Activated CD4-positive, alpha-beta memory T cell treated with anti-CD3 and anti-CD28 coated beads, Interleukin-2, amount 10 ng/mL, durations not matched to agents 7 days and 5 days (primary cell): Measurements from ENCODE around the gene SPDYE1. TPM values are rescaled to one million over a fixed set of nuclear protein-coding genes. Genes with fewer than 3 reads are reported as not detected.
"Not testable (repeated sequence)": the region's sequence is repeated elsewhere in the genome, so short reads cannot be mapped to it uniquely, and the experiment has no call there.

Experiments
- CTCF ChIA-PET: fragments of 350-600 bp; sonication (Branson Sonifier 250); formaldehyde crosslinking; loops from one replicate; lab custom pipeline; 2021; ENCODE audit warnings: antibody characterized with exemption, inconsistent platforms; lab: Charles Lee
- POLR2A ChIA-PET: fragments of 350-600 bp; sonication (Branson Sonifier 250); formaldehyde crosslinking; loops from one replicate; lab custom pipeline; 2021; ENCODE audit warnings: antibody characterized with exemption; lab: Charles Lee
- DNase-seq: peaks from one replicate; pipeline ENCODE4 v3.0.0-alpha.2; 2020
- H3K27ac Mint-ChIP-seq: one replicate; pipeline ENCODE4 v1.8.0; 2021; ENCODE audit warnings: mild to moderate bottlenecking, mixed read lengths
- H3K27me3 Mint-ChIP-seq: one replicate; pipeline ENCODE4 v1.8.0; 2021; ENCODE audit warnings: mixed read lengths
- H3K36me3 Mint-ChIP-seq: one replicate; pipeline ENCODE4 v1.8.0; 2021; ENCODE audit warnings: low read depth, mixed read lengths
- H3K4me1 Mint-ChIP-seq: one replicate; pipeline ENCODE4 v1.8.0; 2021; ENCODE audit warnings: mixed read lengths
- H3K4me3 Mint-ChIP-seq: one replicate; pipeline ENCODE4 v1.8.0; 2021; ENCODE audit warnings: mild to moderate bottlenecking, mixed read lengths
- H3K9me3 Mint-ChIP-seq: one replicate; pipeline ENCODE4 v1.8.0; 2021; ENCODE audit warnings: mixed read lengths
- total RNA-seq, 2 experiments: library from RNA; stranded (reverse); gene quantifications; one replicate each; pipeline ENCODE4 v1.2.3, GENCODE V29; 2021

Gene SPDYE1, protein sequence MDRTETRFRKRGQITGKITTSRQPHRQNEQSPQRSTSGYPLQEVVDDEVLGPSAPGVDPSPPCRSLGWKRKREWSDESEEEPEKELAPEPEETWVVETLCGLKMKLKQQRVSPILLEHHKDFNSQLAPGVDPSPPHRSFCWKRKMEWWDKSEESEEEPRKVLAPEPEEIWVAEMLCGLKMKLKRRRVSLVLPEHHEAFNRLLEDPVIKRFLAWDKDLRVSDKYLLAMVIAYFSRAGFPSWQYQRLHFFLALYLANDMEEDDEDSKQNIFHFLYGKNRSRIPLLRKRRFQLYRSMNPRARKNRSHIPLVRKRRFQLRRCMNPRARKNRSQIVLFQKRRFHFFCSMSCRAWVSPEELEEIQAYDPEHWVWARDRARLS
- not detected for total RNA-seq

DNA sequence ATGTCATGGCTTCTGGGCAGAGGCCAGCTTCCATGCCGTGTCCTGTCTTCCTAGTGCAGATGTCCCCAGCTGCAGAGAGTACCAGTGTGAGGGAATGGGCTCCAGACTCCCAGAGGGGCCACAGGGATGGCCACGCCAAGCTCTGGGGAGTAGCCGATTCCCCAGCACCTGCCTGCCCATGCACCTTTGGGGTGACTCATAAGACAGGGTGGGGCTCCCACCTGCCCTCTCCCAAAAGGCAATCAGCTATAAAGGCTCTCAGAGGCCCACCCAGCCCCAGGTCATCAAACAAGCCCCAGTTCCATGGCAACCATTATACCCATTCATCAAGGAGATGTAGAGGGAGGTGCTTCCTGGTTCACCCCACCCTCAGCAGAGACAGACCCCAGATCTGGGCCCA, at the start of gene SPDYE1:
Gene SPDYE1, plus strand, starts transcription at position 366 of the 400 bp plus-strand sequence. CDS start 2,053 bp downstream, outside the sequence.
- H3K36me3 Mint-ChIP-seq, H3K9me3 Mint-ChIP-seq, H3K4me3 Mint-ChIP-seq, DNase-seq, CTCF ChIA-PET, POLR2A ChIA-PET, H3K4me1 Mint-ChIP-seq, H3K27me3 Mint-ChIP-seq, H3K27ac Mint-ChIP-seq: not testable (repeated sequence)

DNA sequence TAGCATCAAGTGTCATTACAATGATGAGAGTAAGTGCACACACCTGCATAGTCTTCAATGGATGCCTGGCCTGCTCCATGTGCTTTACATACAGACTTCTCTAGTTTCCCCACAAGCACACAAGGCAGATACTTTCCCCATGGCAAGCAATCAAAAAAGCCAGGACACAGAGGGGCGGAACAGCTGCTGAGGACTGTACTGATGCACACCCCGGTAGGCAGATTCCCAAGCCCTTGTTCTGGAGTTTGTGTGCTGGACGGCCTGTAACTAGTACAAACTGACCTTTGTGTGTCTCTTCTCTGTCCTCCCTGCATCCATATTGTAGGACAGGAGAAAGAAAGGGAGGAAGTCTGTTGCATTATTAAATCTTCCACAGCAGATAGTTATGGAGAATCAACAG, 45.7 kb upstream of the SPDYE1 start:
- ChIA-PET CTCF (no interaction called here), POLR2A (no interaction called here)
- Mint-ChIP-seq H3K4me3 (no peak overlapping the region), H3K9me3 (no peaks in the 10 kb centered on the region), H3K27me3 (no peaks in the 10 kb centered on the region), H3K4me1 (peaks cover 5% of the 10 kb centered on the region), H3K27ac (no peak overlapping the region), H3K36me3 (peaks cover 3% of the 10 kb centered on the region)
- no peak for DNase-seq

DNA sequence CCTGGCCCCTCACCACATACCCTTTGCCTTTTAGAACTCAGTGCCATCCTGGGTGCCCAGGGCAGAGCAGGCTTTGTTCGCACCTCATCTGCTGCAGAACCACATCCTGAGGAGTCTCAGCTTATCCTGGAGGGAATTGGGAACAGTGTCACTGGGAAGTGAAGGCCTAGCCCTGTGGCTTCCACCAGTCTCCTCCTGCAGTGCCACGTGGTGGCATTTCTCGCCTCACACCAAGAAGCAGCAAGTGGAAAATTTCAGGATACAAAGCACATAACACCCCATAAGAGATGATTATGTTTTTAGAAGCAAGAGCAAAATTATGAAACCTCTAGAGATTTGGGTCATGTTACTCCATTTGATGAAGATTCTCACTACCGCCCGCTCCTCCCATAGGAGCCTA, 44.6 kb upstream of the SPDYE1 start:
- DNase-seq: no peak
- Mint-ChIP-seq H3K27me3 (no peaks in the 10 kb centered on the region), H3K4me3 (no peak overlapping the region), H3K9me3 (no peaks in the 10 kb centered on the region), H3K36me3 (no peaks in the 10 kb centered on the region), H3K27ac (no peak overlapping the region), H3K4me1 (peaks cover 5% of the 10 kb centered on the region)
- ChIA-PET POLR2A (no interaction called here), CTCF (interaction anchor here (1.5 kb wide), 1 partner anchor 84 kb away, joined by 5 read pairs; the partner anchor contains the start of gene MRPS24)

DNA sequence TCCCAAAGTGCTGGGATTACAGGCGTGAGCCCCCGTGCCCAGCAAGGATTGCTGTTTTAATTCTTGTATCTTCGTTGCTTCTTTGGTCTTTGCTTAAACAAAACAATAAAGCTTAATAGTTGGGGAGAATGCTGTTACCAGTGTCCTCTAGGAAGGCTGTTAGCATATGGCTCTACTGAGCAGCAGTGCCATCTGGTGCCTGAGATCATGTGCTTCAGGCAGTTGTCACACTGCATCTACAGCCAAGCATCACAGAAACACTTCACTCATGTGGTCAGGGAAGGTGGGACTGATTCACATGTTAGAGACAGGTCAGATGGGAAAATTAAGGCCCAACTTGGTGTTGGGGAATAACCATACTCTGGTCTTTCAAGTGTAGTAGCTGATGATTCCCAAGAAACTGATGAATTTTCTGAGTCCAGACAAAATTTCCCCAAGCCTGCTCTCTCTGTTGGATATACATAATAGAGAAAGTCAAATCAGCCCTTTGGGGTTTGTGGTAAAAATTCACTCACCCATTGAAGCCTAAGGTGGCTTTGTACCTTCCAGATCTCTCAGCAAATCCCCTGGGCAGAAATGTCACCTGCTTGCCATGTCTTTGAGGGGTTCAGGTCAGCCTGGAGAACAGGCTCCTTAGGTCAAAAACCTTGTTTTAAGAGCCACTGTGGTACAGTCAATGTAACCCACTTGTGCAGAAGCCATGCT, 43.0 kb upstream of the SPDYE1 start:
- CTCF ChIA-PET: interaction anchor here (1.5 kb wide), 1 partner anchor 85 kb away, joined by 5 read pairs; the partner anchor contains the start of gene MRPS24

DNA sequence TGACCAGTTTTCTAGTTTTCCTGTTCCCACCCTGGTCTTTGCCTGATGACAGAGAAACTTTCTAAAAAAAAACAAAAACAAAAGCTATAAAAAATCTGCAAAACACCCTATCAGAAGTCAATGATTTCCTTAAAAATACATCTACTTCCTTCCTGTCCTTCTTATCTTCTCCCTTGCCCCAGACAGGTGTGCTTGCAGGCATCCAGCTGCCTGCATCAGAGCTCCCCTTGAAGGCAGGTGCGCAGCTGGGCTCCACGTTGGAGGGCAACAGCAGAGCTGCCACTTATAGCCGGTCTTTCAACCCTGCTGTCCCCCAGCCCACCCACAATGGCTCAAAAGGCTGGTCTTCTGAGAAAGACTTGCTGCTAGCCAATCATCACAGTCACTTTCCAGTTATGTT, 41.7 kb upstream of the SPDYE1 start:
- DNase-seq: no peak
- CTCF ChIA-PET: no interaction called here
- Mint-ChIP-seq H3K4me1 (peaks cover 5% of the 10 kb centered on the region), H3K27me3 (no peaks in the 10 kb centered on the region), H3K9me3 (no peaks in the 10 kb centered on the region), H3K36me3 (peaks cover 4% of the 10 kb centered on the region), H3K27ac (no peak overlapping the region), H3K4me3 (no peak overlapping the region)
- POLR2A ChIA-PET: no interaction called here

More for the DNA sequence above, 43.0 kb upstream of the SPDYE1 start:
- H3K4me1 Mint-ChIP-seq: peaks cover 5% of the 10 kb centered on the region
- POLR2A ChIA-PET: interaction anchor here (0.6 kb wide), 1 partner anchor 21 kb away, joined by 3 read pairs; no protein-coding TSS in a partner anchor
- H3K36me3 Mint-ChIP-seq: peaks cover 4% of the 10 kb centered on the region
- H3K9me3 Mint-ChIP-seq: no peaks in the 10 kb centered on the region
- no peaks in the 10 kb centered on the region for H3K27me3 Mint-ChIP-seq
- H3K4me3 Mint-ChIP-seq: no peak overlapping the region
- DNase-seq: peak; percentile 27
- no peak overlapping the region for H3K27ac Mint-ChIP-seq

DNA sequence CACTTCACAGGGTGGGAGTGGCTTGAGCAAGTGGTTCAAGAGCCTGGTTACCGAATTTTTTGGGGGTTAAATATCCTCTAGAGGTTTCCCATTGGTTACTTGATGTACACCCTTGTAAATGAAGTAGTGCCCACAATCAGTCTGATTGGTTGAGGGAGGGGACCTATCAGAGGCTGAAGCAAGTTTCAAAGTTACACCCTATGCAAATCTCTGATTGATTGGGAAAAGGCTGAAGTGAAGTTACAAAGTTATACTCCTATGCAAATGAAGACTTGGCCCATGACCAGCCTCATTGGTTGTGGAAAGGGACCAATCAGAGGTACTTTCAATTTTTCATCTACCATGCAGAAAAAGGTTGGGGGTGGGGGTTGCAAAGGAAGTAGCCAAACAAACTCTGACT, 36.8 kb upstream of the SPDYE1 start:
- Mint-ChIP-seq H3K27me3 (no peaks in the 10 kb centered on the region), H3K4me3 (no peak overlapping the region), H3K27ac (no peak overlapping the region), H3K9me3 (no peaks in the 10 kb centered on the region), H3K36me3 (peaks cover 4% of the 10 kb centered on the region), H3K4me1 (peaks cover 2% of the 10 kb centered on the region)
- ChIA-PET POLR2A (no interaction called here), CTCF (no interaction called here)
- no peak for DNase-seq

DNA sequence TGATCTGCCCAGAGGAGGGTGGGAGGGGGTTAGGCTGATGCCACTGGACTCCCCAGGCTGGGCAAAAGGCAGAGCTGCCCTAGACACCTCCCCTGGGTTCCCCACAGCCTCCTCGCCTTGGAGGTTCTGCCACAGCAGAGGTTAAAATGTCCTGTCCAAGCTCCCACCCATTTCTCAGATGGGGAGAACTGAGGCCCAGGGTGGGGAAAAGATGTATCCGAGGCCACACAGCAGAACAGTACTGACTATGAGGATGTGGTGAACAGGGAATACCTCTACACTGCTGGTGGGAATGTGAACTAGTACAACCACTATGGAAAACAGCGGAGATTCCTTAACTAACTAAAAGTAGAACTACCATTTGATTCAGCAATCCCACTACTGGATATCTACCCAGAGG, 31.3 kb upstream of the SPDYE1 start:
- DNase-seq, H3K9me3 Mint-ChIP-seq, CTCF ChIA-PET, POLR2A ChIA-PET, H3K27ac Mint-ChIP-seq, H3K4me1 Mint-ChIP-seq, H3K36me3 Mint-ChIP-seq, H3K27me3 Mint-ChIP-seq, H3K4me3 Mint-ChIP-seq: not testable (repeated sequence)

DNA sequence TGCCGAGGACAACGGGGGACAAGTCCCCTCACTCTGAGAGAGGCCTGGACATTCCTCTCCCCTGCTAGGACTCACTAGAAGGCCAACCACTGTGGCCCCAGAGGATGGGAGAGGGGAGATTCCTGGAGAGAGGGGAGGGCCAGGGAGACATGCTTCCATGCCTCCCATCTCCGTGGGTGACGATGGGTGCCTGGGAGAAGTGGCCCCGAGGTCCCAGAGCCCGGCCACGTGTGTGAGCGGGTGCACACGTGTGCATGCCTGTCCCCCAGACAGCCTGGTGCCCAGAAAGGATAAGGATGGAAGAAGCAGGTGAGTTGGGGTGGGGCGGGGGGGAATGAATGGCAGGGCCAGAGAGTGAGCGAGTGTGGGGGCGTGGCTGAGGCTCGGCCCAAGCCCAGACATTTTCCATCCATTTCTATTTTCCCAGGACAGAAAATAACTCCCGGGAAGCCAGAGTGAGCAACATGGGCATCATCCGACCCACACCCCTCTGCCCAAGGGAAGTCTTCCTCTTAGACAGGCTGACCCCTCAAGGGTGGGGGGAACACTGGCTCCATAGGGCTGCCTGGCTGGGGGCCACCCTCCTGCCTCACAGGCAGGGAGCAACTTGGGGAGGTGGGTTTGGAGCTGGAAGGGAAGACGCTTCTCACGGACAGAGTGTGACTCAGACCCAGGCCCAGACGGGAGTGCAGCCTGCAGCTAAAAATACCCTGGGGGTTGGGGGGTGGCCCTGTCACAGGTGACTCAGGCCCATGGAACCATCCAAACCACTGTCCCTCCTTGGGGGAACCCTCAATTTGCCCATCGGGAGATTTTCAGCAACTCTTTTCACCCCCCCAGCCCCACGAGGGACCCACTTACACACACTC, 29.3 kb upstream of the SPDYE1 start:
- H3K36me3 Mint-ChIP-seq: not testable (repeated sequence)

DNA sequence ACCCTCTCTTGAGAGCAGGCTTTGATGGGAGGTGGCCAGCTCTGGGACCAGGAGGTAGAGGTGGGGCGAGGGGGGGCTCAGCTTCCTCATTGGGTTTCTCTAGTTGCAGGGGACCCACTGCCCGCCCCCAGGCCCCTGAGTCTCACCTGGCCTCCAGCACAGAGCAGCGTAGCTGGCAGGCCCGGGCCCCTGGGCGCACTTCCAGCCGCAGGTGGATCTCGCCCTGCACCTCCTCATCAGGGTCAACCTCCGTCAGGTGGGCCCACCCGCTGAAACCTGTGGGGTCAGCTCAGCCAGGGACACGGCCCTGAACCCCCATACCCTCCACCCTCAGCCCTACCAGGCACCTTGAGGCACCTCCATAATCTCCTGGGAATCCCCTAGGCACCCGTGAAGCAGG, 28.1 kb upstream of the SPDYE1 start:
- H3K27me3 Mint-ChIP-seq, POLR2A ChIA-PET, CTCF ChIA-PET, H3K27ac Mint-ChIP-seq, H3K4me3 Mint-ChIP-seq, DNase-seq, H3K9me3 Mint-ChIP-seq, H3K4me1 Mint-ChIP-seq, H3K36me3 Mint-ChIP-seq: not testable (repeated sequence)

More for the DNA sequence above, 29.3 kb upstream of the SPDYE1 start:
- CTCF ChIA-PET, POLR2A ChIA-PET, DNase-seq, H3K4me1 Mint-ChIP-seq, H3K9me3 Mint-ChIP-seq, H3K27ac Mint-ChIP-seq, H3K27me3 Mint-ChIP-seq, H3K4me3 Mint-ChIP-seq: not testable (repeated sequence)

DNA sequence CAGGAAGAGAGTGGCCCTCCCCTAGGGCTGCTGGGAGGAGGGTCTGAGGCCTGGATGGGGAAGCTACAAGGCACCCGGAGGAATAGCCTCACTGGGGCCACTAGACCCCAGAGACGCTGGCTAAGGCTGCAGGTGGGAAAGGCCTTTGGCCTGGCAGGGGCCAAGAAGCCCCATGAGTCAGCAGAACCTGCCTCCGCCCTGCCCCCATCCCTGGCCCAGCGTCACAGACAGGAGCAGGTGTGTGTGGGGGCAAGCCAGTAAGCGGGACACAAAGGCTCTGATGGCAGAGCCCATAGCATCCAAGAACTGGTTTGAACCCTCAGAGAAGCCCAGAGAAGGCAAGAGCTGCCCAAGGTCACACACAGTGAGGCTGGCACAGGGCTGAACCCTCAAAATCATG, 27.0 kb upstream of the SPDYE1 start:
- H3K9me3 Mint-ChIP-seq, H3K4me1 Mint-ChIP-seq, POLR2A ChIA-PET, H3K36me3 Mint-ChIP-seq, H3K27me3 Mint-ChIP-seq, CTCF ChIA-PET, H3K4me3 Mint-ChIP-seq, DNase-seq, H3K27ac Mint-ChIP-seq: not testable (repeated sequence)

DNA sequence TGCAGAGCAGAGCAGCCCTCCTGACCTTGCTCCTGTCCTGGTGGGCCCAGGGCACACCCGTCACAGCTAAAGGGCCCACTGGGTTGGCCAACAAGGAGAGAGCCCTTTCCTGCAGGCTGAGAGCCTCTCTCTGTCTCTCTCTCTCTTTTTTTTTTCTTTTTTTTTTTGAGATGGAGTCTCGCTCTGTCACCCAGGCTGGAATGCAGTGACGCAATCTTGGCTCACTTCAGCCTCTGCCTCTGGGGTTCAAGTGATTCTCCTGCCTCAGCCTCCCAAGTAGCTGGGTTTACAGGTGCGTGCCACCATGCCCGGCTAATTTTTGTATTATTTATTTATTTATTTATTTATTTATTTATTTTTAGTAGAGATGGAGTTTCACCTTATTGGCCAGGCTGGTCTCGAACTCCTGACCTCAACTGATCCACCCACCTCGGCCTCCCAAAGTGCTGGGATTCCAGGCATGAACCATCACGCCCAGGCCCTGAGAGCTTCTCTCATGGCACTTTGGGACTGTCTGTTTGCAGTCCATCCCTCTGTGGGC, 23.6 kb upstream of the SPDYE1 start:
- H3K27me3 Mint-ChIP-seq, H3K27ac Mint-ChIP-seq, DNase-seq, H3K36me3 Mint-ChIP-seq, POLR2A ChIA-PET, H3K9me3 Mint-ChIP-seq, CTCF ChIA-PET, H3K4me3 Mint-ChIP-seq, H3K4me1 Mint-ChIP-seq: not testable (repeated sequence)

DNA sequence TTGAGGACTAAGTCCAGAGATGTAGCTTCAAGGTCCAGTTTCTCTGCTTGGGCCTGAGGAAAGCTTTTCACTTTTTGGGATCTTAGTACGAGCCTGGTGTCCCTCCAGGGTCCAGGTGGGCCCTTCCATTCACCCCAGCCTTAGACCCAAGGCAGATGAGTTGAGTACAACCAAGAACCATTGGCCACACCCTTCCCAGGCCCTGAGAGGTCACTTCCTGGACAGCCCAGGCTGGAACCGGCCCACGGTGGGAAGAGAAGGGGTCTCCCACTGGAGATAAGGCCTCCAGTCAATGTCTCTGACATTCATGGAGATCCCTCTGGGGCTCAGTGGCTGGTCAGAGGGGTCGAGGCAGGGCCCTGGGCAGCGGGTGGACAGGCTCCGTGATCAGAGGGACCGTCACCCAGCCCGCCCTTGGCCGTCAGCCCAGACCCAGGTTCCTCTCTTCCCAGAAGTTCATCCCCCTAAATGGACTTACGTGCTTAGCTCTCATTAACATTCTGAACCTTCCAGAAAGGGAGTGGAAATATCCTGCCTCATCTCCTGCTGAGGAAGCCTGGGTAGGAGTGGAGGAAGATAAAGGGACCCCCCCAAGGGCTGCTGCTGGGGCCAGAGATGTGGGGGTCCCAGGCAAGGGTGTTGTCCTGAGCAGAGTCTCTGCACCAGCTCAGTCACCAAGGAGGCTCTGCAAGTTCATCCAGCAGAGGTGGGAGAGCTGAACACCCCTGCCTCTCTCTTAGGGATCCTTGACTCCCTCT, 22.8 kb upstream of the SPDYE1 start:
- H3K36me3 Mint-ChIP-seq, POLR2A ChIA-PET, H3K27ac Mint-ChIP-seq, H3K9me3 Mint-ChIP-seq, H3K4me3 Mint-ChIP-seq, CTCF ChIA-PET, DNase-seq, H3K27me3 Mint-ChIP-seq, H3K4me1 Mint-ChIP-seq: not testable (repeated sequence)
